Astrocyte (in vitro differentiated cells and primary cell): ENCODE results near the gene CIART.

Experiments used
- EZH2 ChIP-seq: IDR thresholded peaks from 2 replicates; pipeline ENCODE4 v1.6.1; 2012; ENCODE audit warnings: mild to moderate bottlenecking, low read length, inconsistent platforms; ENCODE audit not compliant: insufficient read depth
- TF ChIP-seq, protein P1 (sequence below): IDR thresholded peaks from 2 replicates; pipeline ENCODE4 v1.5.1; 2011; ENCODE audit warnings: low read depth, mild to moderate bottlenecking, inconsistent platforms, low read length, moderate library complexity; ENCODE audit not compliant: insufficient read depth

DNA sequence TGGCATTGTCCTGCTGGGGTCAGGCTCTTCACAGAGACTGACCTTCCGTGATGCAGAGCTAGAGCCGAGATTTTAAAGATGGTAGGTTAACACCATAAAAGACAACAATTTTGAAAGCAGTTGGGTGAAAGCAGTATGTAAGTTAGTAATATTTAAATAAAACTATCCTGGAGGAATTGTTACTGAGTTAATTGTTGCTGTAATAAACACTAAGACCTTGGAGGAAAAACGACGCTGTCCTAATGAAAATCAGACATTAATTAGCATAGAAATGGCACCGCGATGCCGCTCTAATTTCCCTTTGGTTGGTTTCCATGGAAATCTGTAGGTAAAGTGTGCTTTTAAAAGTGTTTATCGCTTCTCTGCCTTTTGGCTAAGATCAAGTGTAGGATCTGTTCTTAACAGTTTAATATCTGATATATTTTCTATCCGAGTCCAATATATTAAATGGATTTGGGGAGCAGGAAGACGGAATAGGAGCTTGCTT is 45.7 kb upstream of the CIART start:
- TF ChIP-seq, protein P1, sequence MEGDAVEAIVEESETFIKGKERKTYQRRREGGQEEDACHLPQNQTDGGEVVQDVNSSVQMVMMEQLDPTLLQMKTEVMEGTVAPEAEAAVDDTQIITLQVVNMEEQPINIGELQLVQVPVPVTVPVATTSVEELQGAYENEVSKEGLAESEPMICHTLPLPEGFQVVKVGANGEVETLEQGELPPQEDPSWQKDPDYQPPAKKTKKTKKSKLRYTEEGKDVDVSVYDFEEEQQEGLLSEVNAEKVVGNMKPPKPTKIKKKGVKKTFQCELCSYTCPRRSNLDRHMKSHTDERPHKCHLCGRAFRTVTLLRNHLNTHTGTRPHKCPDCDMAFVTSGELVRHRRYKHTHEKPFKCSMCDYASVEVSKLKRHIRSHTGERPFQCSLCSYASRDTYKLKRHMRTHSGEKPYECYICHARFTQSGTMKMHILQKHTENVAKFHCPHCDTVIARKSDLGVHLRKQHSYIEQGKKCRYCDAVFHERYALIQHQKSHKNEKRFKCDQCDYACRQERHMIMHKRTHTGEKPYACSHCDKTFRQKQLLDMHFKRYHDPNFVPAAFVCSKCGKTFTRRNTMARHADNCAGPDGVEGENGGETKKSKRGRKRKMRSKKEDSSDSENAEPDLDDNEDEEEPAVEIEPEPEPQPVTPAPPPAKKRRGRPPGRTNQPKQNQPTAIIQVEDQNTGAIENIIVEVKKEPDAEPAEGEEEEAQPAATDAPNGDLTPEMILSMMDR, result no peak
- TF ChIP-seq EZH2, result no peak
